Effector memory CD4-positive, alpha-beta T cell (primary cell): ENCODE results near the gene MYH11.
"Not testable (repeated sequence)": the region's sequence is repeated elsewhere in the genome, so short reads cannot be mapped to it uniquely, and the experiment has no call there.

Experiments
- DNase-seq, 3 donors: peaks; one replicate each; pipeline ENCODE4 v3.0.0-alpha.2; 2020
- H3K27ac ChIP-seq: 2 replicates; pipeline ENCODE4 v1.7.0; 2013; ENCODE audit warnings: mild to moderate bottlenecking, low read length, moderate library complexity; ENCODE audit not compliant: insufficient read depth, poor library complexity, severe bottlenecking
- H3K27me3 ChIP-seq: replicated peaks from 2 replicates; pipeline ENCODE4 v1.7.0; 2013; ENCODE audit warnings: mild to moderate bottlenecking, low read length; ENCODE audit not compliant: insufficient read depth, control insufficient read depth, poor library complexity, severe bottlenecking
- H3K36me3 ChIP-seq: 2 replicates; pipeline ENCODE4 v1.7.0; 2013; ENCODE audit warnings: mild to moderate bottlenecking, low read length, moderate library complexity; ENCODE audit not compliant: control insufficient read depth, insufficient read depth
- H3K4me1 ChIP-seq: 2 replicates; pipeline ENCODE4 v1.7.0; 2013; ENCODE audit warnings: low read length, mild to moderate bottlenecking; ENCODE audit not compliant: control insufficient read depth, insufficient read depth, poor library complexity, severe bottlenecking
- H3K4me3 ChIP-seq: 2 replicates; pipeline ENCODE4 v1.7.0; 2013; ENCODE audit warnings: low read length, low read depth, mild to moderate bottlenecking; ENCODE audit not compliant: insufficient read depth, poor library complexity, severe bottlenecking
- H3K9me3 ChIP-seq: 2 replicates; pipeline ENCODE4 v1.7.0; 2013; ENCODE audit warnings: mild to moderate bottlenecking, low read length, moderate library complexity; ENCODE audit not compliant: control insufficient read depth

MYH11 gene

GRCh38 chr16:15816228-15816627, 40.6 kb downstream of the MYH11 start:
- DNase-seq = no peak
- Histone ChIP-seq H3K27me3 (no peaks in the 10 kb centered on the region), H3K4me3 (no peak overlapping the region), H3K27ac (no peak overlapping the region), H3K36me3 (no peaks in the 10 kb centered on the region), H3K4me1 (no peaks in the 10 kb centered on the region), H3K9me3 (peaks cover 7% of the 10 kb centered on the region)

GRCh38 chr16:15812401-15812750, 44.5 kb downstream of the MYH11 start:
- not testable (repeated sequence) for H3K27ac ChIP-seq, DNase-seq, H3K9me3 ChIP-seq, H3K4me3 ChIP-seq, H3K36me3 ChIP-seq, H3K4me1 ChIP-seq, H3K27me3 ChIP-seq

- H3K4me3 ChIP-seq = no peak overlapping the region
- no peaks in the 10 kb centered on the region for H3K4me1 ChIP-seq
- DNase-seq = no peak
- no peaks in the 10 kb centered on the region for H3K36me3 ChIP-seq
- H3K27ac ChIP-seq = no peak overlapping the region
- H3K9me3 ChIP-seq = peaks cover 7% of the 10 kb centered on the region
- no peaks in the 10 kb centered on the region for H3K27me3 ChIP-seq
Observed at GRCh38 chr16:15811481-15812400, 45.1 kb downstream of the MYH11 start.

- DNase-seq = no peak
- Histone ChIP-seq H3K9me3 (peaks cover 2% of the 10 kb centered on the region), H3K4me3 (no peak overlapping the region), H3K27ac (no peak overlapping the region), H3K36me3 (no peaks in the 10 kb centered on the region), H3K4me1 (no peaks in the 10 kb centered on the region), H3K27me3 (no peaks in the 10 kb centered on the region)
Observed at GRCh38 chr16:15810949-15811348, 45.9 kb downstream of the MYH11 start.

- H3K9me3 ChIP-seq = no peaks in the 10 kb centered on the region
- no peaks in the 10 kb centered on the region for H3K27me3 ChIP-seq
- no peaks in the 10 kb centered on the region for H3K36me3 ChIP-seq
- H3K4me3 ChIP-seq = no peak overlapping the region
- DNase-seq = no peak
- H3K4me1 ChIP-seq = no peaks in the 10 kb centered on the region
- no peak overlapping the region for H3K27ac ChIP-seq
Observed at GRCh38 chr16:15810411-15810810, 46.4 kb downstream of the MYH11 start.

GRCh38 chr16:15809297-15809696, 47.5 kb downstream of the MYH11 start:
- not testable (repeated sequence) for H3K9me3 ChIP-seq, H3K4me1 ChIP-seq, H3K27ac ChIP-seq, DNase-seq, H3K27me3 ChIP-seq, H3K4me3 ChIP-seq, H3K36me3 ChIP-seq

GRCh38 chr16:15808071-15808470, 48.8 kb downstream of the MYH11 start:
- Histone ChIP-seq H3K9me3 (no peaks in the 10 kb centered on the region), H3K4me1 (no peaks in the 10 kb centered on the region), H3K27me3 (no peaks in the 10 kb centered on the region), H3K27ac (no peak overlapping the region), H3K36me3 (no peaks in the 10 kb centered on the region), H3K4me3 (no peak overlapping the region)
- DNase-seq = no peak

- DNase-seq = no peak
- Histone ChIP-seq H3K27me3 (no peaks in the 10 kb centered on the region), H3K4me1 (no peaks in the 10 kb centered on the region), H3K36me3 (no peaks in the 10 kb centered on the region), H3K9me3 (no peaks in the 10 kb centered on the region), H3K4me3 (no peak overlapping the region), H3K27ac (no peak overlapping the region)
Observed at GRCh38 chr16:15807603-15808009, 49.2 kb downstream of the MYH11 start.

- no peak overlapping the region for H3K27ac ChIP-seq
- H3K9me3 ChIP-seq = no peaks in the 10 kb centered on the region
- H3K27me3 ChIP-seq = no peaks in the 10 kb centered on the region
- no peak for DNase-seq
- no peaks in the 10 kb centered on the region for H3K4me1 ChIP-seq
- no peak overlapping the region for H3K4me3 ChIP-seq
- H3K36me3 ChIP-seq = no peaks in the 10 kb centered on the region
Observed at GRCh38 chr16:15803618-15804017, 53.2 kb downstream of the MYH11 start.

- Histone ChIP-seq H3K9me3 (no peaks in the 10 kb centered on the region), H3K27me3 (no peaks in the 10 kb centered on the region), H3K4me3 (no peak overlapping the region), H3K27ac (no peak overlapping the region), H3K4me1 (no peaks in the 10 kb centered on the region), H3K36me3 (no peaks in the 10 kb centered on the region)
- no peak for DNase-seq
Observed at GRCh38 chr16:15799851-15800495, 56.9 kb downstream of the MYH11 start.
